ENCODE results near the gene NINJ2.

The NINJ2 gene

GRCh38 chr12:625998-626397 is 37.2 kb downstream of the NINJ2 start:
- Histone ChIP-seq H3K4me1 (ENCODE audit: control insufficient read depth, insufficient read depth, low read length, unreplicated experiment) (no peaks in the 10 kb centered on the region), H3K27me3 (ENCODE audit: insufficient read depth, low read length) (no peaks in the 10 kb centered on the region), H3K79me2 (ENCODE audit: control insufficient read depth, insufficient read depth, low read length, unreplicated experiment) (no peaks in the 10 kb centered on the region), H2AFZ (ENCODE audit: low read length, unreplicated experiment) (no peak overlapping the region), H3K36me3 (ENCODE audit: insufficient read depth, low read length) (no peaks in the 10 kb centered on the region), H3K27ac (ENCODE audit: low read depth, low read length) (no peak overlapping the region), H3K4me3 (ENCODE audit: low read depth, low read length) (no peak overlapping the region)

- no peak overlapping the region for H3K4me3 ChIP-seq (ENCODE audit: low read depth, low read length)
- H3K27me3 ChIP-seq (ENCODE audit: insufficient read depth, low read length), result no peaks in the 10 kb centered on the region
- H3K79me2 ChIP-seq (ENCODE audit: control insufficient read depth, insufficient read depth, low read length, unreplicated experiment), result no peaks in the 10 kb centered on the region
- no peak overlapping the region for H3K27ac ChIP-seq (ENCODE audit: low read depth, low read length)
- no peak overlapping the region for H2AFZ ChIP-seq (ENCODE audit: low read length, unreplicated experiment)
- no peaks in the 10 kb centered on the region for H3K4me1 ChIP-seq (ENCODE audit: control insufficient read depth, insufficient read depth, low read length, unreplicated experiment)
- no peaks in the 10 kb centered on the region for H3K36me3 ChIP-seq (ENCODE audit: insufficient read depth, low read length)
Observed at GRCh38 chr12:623865-624372, 39.3 kb downstream of the NINJ2 start.

- no peak overlapping the region for H2AFZ ChIP-seq (ENCODE audit: low read length, unreplicated experiment)
- no peaks in the 10 kb centered on the region for H3K27me3 ChIP-seq (ENCODE audit: insufficient read depth, low read length)
- H3K4me3 ChIP-seq (ENCODE audit: low read depth, low read length), result no peak overlapping the region
- H3K79me2 ChIP-seq (ENCODE audit: control insufficient read depth, insufficient read depth, low read length, unreplicated experiment), result no peaks in the 10 kb centered on the region
- no peak overlapping the region for H3K27ac ChIP-seq (ENCODE audit: low read depth, low read length)
- no peaks in the 10 kb centered on the region for H3K36me3 ChIP-seq (ENCODE audit: insufficient read depth, low read length)
- no peaks in the 10 kb centered on the region for H3K4me1 ChIP-seq (ENCODE audit: control insufficient read depth, insufficient read depth, low read length, unreplicated experiment)
Observed at GRCh38 chr12:623172-623864, 39.9 kb downstream of the NINJ2 start.

GRCh38 chr12:622416-622815 is 40.8 kb downstream of the NINJ2 start:
- Histone ChIP-seq H3K27me3 (ENCODE audit: insufficient read depth, low read length) (no peaks in the 10 kb centered on the region), H3K79me2 (ENCODE audit: control insufficient read depth, insufficient read depth, low read length, unreplicated experiment) (no peaks in the 10 kb centered on the region), H3K27ac (ENCODE audit: low read depth, low read length) (no peak overlapping the region), H2AFZ (ENCODE audit: low read length, unreplicated experiment) (no peak overlapping the region), H3K36me3 (ENCODE audit: insufficient read depth, low read length) (no peaks in the 10 kb centered on the region), H3K4me3 (ENCODE audit: low read depth, low read length) (no peak overlapping the region), H3K4me1 (ENCODE audit: control insufficient read depth, insufficient read depth, low read length, unreplicated experiment) (no peaks in the 10 kb centered on the region)

GRCh38 chr12:619346-619745 is 43.9 kb downstream of the NINJ2 start:
- Histone ChIP-seq H3K27me3 (ENCODE audit: insufficient read depth, low read length) (no peaks in the 10 kb centered on the region), H3K79me2 (ENCODE audit: control insufficient read depth, insufficient read depth, low read length, unreplicated experiment) (no peaks in the 10 kb centered on the region), H3K36me3 (ENCODE audit: insufficient read depth, low read length) (no peaks in the 10 kb centered on the region), H3K27ac (ENCODE audit: low read depth, low read length) (no peak overlapping the region), H2AFZ (ENCODE audit: low read length, unreplicated experiment) (no peak overlapping the region), H3K4me1 (ENCODE audit: control insufficient read depth, insufficient read depth, low read length, unreplicated experiment) (no peaks in the 10 kb centered on the region), H3K4me3 (ENCODE audit: low read depth, low read length) (no peak overlapping the region)

- Histone ChIP-seq H3K79me2 (ENCODE audit: control insufficient read depth, insufficient read depth, low read length, unreplicated experiment) (no peaks in the 10 kb centered on the region), H2AFZ (ENCODE audit: low read length, unreplicated experiment) (no peak overlapping the region), H3K27me3 (ENCODE audit: insufficient read depth, low read length) (no peaks in the 10 kb centered on the region), H3K36me3 (ENCODE audit: insufficient read depth, low read length) (no peaks in the 10 kb centered on the region), H3K27ac (ENCODE audit: low read depth, low read length) (no peak overlapping the region), H3K4me1 (ENCODE audit: control insufficient read depth, insufficient read depth, low read length, unreplicated experiment) (no peaks in the 10 kb centered on the region), H3K4me3 (ENCODE audit: low read depth, low read length) (no peak overlapping the region)
Observed at GRCh38 chr12:618605-619004, 44.6 kb downstream of the NINJ2 start.

- Histone ChIP-seq H3K4me1 (ENCODE audit: control insufficient read depth, insufficient read depth, low read length, unreplicated experiment) (no peaks in the 10 kb centered on the region), H3K27ac (ENCODE audit: low read depth, low read length) (no peak overlapping the region), H2AFZ (ENCODE audit: low read length, unreplicated experiment) (no peak overlapping the region), H3K4me3 (ENCODE audit: low read depth, low read length) (no peak overlapping the region), H3K36me3 (ENCODE audit: insufficient read depth, low read length) (no peaks in the 10 kb centered on the region), H3K27me3 (ENCODE audit: insufficient read depth, low read length) (no peaks in the 10 kb centered on the region), H3K79me2 (ENCODE audit: control insufficient read depth, insufficient read depth, low read length, unreplicated experiment) (no peaks in the 10 kb centered on the region)
Observed at GRCh38 chr12:617304-617915, 45.8 kb downstream of the NINJ2 start.

- no peak overlapping the region for H2AFZ ChIP-seq (ENCODE audit: low read length, unreplicated experiment)
- no peaks in the 10 kb centered on the region for H3K79me2 ChIP-seq (ENCODE audit: control insufficient read depth, insufficient read depth, low read length, unreplicated experiment)
- no peak overlapping the region for H3K27ac ChIP-seq (ENCODE audit: low read depth, low read length)
- peaks cover 6% of the 10 kb centered on the region for H3K4me1 ChIP-seq (ENCODE audit: control insufficient read depth, insufficient read depth, low read length, unreplicated experiment)
- no peaks in the 10 kb centered on the region for H3K27me3 ChIP-seq (ENCODE audit: insufficient read depth, low read length)
- no peak overlapping the region for H3K4me3 ChIP-seq (ENCODE audit: low read depth, low read length)
- no peaks in the 10 kb centered on the region for H3K36me3 ChIP-seq (ENCODE audit: insufficient read depth, low read length)
Observed at GRCh38 chr12:615620-616019, 47.6 kb downstream of the NINJ2 start.

GRCh38 chr12:614411-614970 is 48.8 kb downstream of the NINJ2 start:
- no peak overlapping the region for H3K27ac ChIP-seq (ENCODE audit: low read depth, low read length)
- H3K36me3 ChIP-seq (ENCODE audit: insufficient read depth, low read length), result no peaks in the 10 kb centered on the region
- peaks cover 15% of the 10 kb centered on the region for H3K4me1 ChIP-seq (ENCODE audit: control insufficient read depth, insufficient read depth, low read length, unreplicated experiment)
- H2AFZ ChIP-seq (ENCODE audit: low read length, unreplicated experiment), result no peak overlapping the region
- H3K79me2 ChIP-seq (ENCODE audit: control insufficient read depth, insufficient read depth, low read length, unreplicated experiment), result no peaks in the 10 kb centered on the region
- H3K4me3 ChIP-seq (ENCODE audit: low read depth, low read length), result no peak overlapping the region
- H3K27me3 ChIP-seq (ENCODE audit: insufficient read depth, low read length), result no peaks in the 10 kb centered on the region

- Histone ChIP-seq H3K36me3 (ENCODE audit: insufficient read depth, low read length) (no peaks in the 10 kb centered on the region), H3K27me3 (ENCODE audit: insufficient read depth, low read length) (no peaks in the 10 kb centered on the region), H3K4me3 (ENCODE audit: low read depth, low read length) (no peak overlapping the region), H3K79me2 (ENCODE audit: control insufficient read depth, insufficient read depth, low read length, unreplicated experiment) (no peaks in the 10 kb centered on the region), H3K27ac (ENCODE audit: low read depth, low read length) (no peak overlapping the region), H2AFZ (ENCODE audit: low read length, unreplicated experiment) (no peak overlapping the region), H3K4me1 (ENCODE audit: control insufficient read depth, insufficient read depth, low read length, unreplicated experiment) (peaks cover 15% of the 10 kb centered on the region)
Observed at GRCh38 chr12:613996-614395, 49.2 kb downstream of the NINJ2 start.

- Histone ChIP-seq H3K27ac (ENCODE audit: low read depth, low read length) (no peak overlapping the region), H3K36me3 (ENCODE audit: insufficient read depth, low read length) (no peaks in the 10 kb centered on the region), H2AFZ (ENCODE audit: low read length, unreplicated experiment) (no peak overlapping the region), H3K4me3 (ENCODE audit: low read depth, low read length) (no peak overlapping the region), H3K79me2 (ENCODE audit: control insufficient read depth, insufficient read depth, low read length, unreplicated experiment) (no peaks in the 10 kb centered on the region), H3K4me1 (ENCODE audit: control insufficient read depth, insufficient read depth, low read length, unreplicated experiment) (peaks cover 15% of the 10 kb centered on the region), H3K27me3 (ENCODE audit: insufficient read depth, low read length) (no peaks in the 10 kb centered on the region)
Observed at GRCh38 chr12:612886-613285, 50.4 kb downstream of the NINJ2 start.
